ENCODE results near the gene FGF3.

GRCh38 chr11:69770540-69770939 lies 48.7 kb downstream of the FGF3 start:
- TF ChIP-seq CTCF (IDR thresholded peaks at IDR 0.05) (no peak), MAX (IDR thresholded peaks at IDR 0.05; ENCODE audit: low read depth) (no peak), RCOR1 (IDR thresholded peaks at IDR 0.05; ENCODE audit: low read length) (no peak), RFX5 (IDR thresholded peaks at IDR 0.05; ENCODE audit: low read length) (no peak)
